ENCODE results near the gene EVA1C. TPM values are rescaled to one million over a fixed set of nuclear protein-coding genes. Genes with fewer than 3 reads are reported as not detected.

Gene EVA1C
- total RNA-seq, 1 experiment from 2014 or later: 0.98 TPM

DNA sequence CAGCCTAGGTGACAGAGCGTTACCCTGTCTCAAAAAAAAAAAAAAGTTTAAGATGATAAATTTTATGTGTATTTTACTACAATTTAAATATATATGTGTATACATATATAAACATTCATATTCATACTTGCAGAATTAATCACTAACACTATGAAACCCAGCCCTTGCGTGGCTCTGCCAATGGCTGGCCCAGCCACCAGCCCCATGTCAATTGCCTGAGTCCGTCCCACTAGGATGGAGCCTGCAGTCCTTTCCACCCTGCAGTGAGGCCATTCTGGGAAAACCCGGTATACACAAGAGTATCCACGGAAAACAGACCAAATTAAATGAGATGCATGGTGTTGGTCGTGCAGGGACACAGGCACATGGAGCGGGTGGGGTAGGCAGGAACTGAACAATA is 123.1 kb downstream of the EVA1C start:
- Histone ChIP-seq H3K9ac (ENCODE audit: extremely low read depth, insufficient read length, low read length) (no peak overlapping the region), H3K23me2 (ENCODE audit: insufficient read length, low read depth, low read length, poor library complexity, severe bottlenecking) (no peaks in the 10 kb centered on the region), H3K4me1 (ENCODE audit: insufficient read depth, low read length) (no peaks in the 10 kb centered on the region; the same call in 1 of the 2 replicates), H3K14ac (ENCODE audit: insufficient read depth, low read length) (no peak overlapping the region), H3K23ac (ENCODE audit: insufficient read length, low read depth, low read length) (no peak overlapping the region), H2BK15ac (ENCODE audit: low read depth, low read length) (no peak overlapping the region), H3K18ac (ENCODE audit: insufficient read length, low read depth, low read length) (no peak overlapping the region), H4K20me1 (ENCODE audit: control insufficient read depth, insufficient read depth, insufficient read length) (no peaks in the 10 kb centered on the region), H2AFZ (ENCODE audit: low read length) (no peak overlapping the region), H4K91ac (ENCODE audit: insufficient read length, low read depth, low read length) (no peak overlapping the region), H3T11ph (ENCODE audit: low read length) (no peak overlapping the region), H2BK20ac (ENCODE audit: low read depth, low read length, poor library complexity, severe bottlenecking) (no peak overlapping the region), H4K8ac (replicated peaks; ENCODE audit: insufficient read length, low read depth, low read length) (no peak overlapping the region), H2BK120ac (ENCODE audit: low read depth, low read length, poor library complexity, severe bottlenecking) (no peak overlapping the region), H3K27me3 (ENCODE audit: insufficient read depth, low read length) (no peaks in the 10 kb centered on the region), H4K5ac (ENCODE audit: insufficient read length, low read depth, low read length) (no peak overlapping the region), H3K56ac (ENCODE audit: insufficient read length, low read depth, low read length) (no peak overlapping the region), H2BK5ac (ENCODE audit: insufficient read length, low read length) (no peak overlapping the region), H3K4ac (ENCODE audit: low read depth, low read length) (no peak overlapping the region), H3K9me3 (ENCODE audit: control insufficient read depth, low read depth, low read length) (no peaks in the 10 kb centered on the region), H3K79me2 (ENCODE audit: insufficient read depth, low read length) (no peaks in the 10 kb centered on the region), H2AK5ac (ENCODE audit: insufficient read length, low read length) (no peak overlapping the region), H3K4me2 (ENCODE audit: insufficient read depth, insufficient read length, low read length) (no peak overlapping the region), H3K27ac (ENCODE audit: insufficient read length, low read depth, low read length) (no peak overlapping the region), H3K79me1 (ENCODE audit: insufficient read depth, low read depth, low read length, poor library complexity, severe bottlenecking) (no peaks in the 10 kb centered on the region), H2BK12ac (ENCODE audit: insufficient read length, low read depth, low read length) (no peak overlapping the region)
- Mint-ChIP-seq H3K27ac (peak overlapping the region in 1 of 3 experiments; percentile 24; a peak in 1 of 7 replicates), H3K36me3 (ENCODE audit: insufficient read depth in 1 of 3, low read depth in 3 of 3) (peaks cover 4 to 6% (median 5%) of the 10 kb centered on the region in 3 experiments; a peak in 6 of 7 replicates), H3K9me3 (peaks cover 7 to 11% of the 10 kb centered on the region in 2 experiments), H3K4me3 (peak overlapping the region in 1 of 2 experiments; percentile 49; a peak in 1 of 5 replicates), H3K4me1 (peaks cover 18 to 22% of the 10 kb centered on the region in 2 experiments), H3K27me3 (ENCODE audit: low read depth) (peaks cover 3% of the 10 kb centered on the region; the same call in 1 of the 2 replicates)
- TF ChIP-seq, protein P1, sequence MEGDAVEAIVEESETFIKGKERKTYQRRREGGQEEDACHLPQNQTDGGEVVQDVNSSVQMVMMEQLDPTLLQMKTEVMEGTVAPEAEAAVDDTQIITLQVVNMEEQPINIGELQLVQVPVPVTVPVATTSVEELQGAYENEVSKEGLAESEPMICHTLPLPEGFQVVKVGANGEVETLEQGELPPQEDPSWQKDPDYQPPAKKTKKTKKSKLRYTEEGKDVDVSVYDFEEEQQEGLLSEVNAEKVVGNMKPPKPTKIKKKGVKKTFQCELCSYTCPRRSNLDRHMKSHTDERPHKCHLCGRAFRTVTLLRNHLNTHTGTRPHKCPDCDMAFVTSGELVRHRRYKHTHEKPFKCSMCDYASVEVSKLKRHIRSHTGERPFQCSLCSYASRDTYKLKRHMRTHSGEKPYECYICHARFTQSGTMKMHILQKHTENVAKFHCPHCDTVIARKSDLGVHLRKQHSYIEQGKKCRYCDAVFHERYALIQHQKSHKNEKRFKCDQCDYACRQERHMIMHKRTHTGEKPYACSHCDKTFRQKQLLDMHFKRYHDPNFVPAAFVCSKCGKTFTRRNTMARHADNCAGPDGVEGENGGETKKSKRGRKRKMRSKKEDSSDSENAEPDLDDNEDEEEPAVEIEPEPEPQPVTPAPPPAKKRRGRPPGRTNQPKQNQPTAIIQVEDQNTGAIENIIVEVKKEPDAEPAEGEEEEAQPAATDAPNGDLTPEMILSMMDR (conservative IDR thresholded peaks at IDR 0.05): no peak
- WGBS (ENCODE audit: extremely low coverage, insufficient read length, low lambda C conversion rate): no CpG with 5 or more reads among the region's 7 CpGs
- DNase-seq: peak; percentile 10
